CD4-positive, CD25-positive, alpha-beta regulatory T cell (primary cell): Measurements from ENCODE around the gene MCC. TPM values are rescaled to one million over a fixed set of nuclear protein-coding genes. Genes with fewer than 3 reads are reported as not detected.

Experiments
- ATAC-seq, 2 donors: fragments of 150-1000 bp; cut with Tn5 transposase; one replicate each; pipeline ENCODE4 v1.10.0; 2021; ENCODE audit warnings: low read depth in 2 of 2, moderate number of reproducible peaks in 2 of 2, moderate library complexity in 1 of 2
- DNase-seq, 3 donors: peaks; one replicate each; pipeline versions ENCODE4 v3.0.0 to v3.0.0-alpha.2; 2012 to 2022; ENCODE audit warnings: mixed read lengths in 1 of 3
- H3K27ac ChIP-seq: one replicate; pipeline ENCODE4 v1.7.0; 2013; ENCODE audit warnings: mild to moderate bottlenecking, low read length; ENCODE audit not compliant: insufficient read depth, poor library complexity, severe bottlenecking
- H3K27me3 ChIP-seq: one replicate; pipeline ENCODE4 v1.7.0; 2013; ENCODE audit warnings: low read length; ENCODE audit not compliant: control insufficient read depth, insufficient read depth
- H3K36me3 ChIP-seq: one replicate; pipeline ENCODE4 v1.7.0; 2013; ENCODE audit warnings: mild to moderate bottlenecking, low read length, moderate library complexity; ENCODE audit not compliant: control insufficient read depth, insufficient read depth
- H3K4me1 ChIP-seq: 2 replicates; pipeline ENCODE4 v1.7.0; 2013; ENCODE audit warnings: mild to moderate bottlenecking, low read length; ENCODE audit not compliant: insufficient read depth, control insufficient read depth, poor library complexity, severe bottlenecking
- H3K4me3 ChIP-seq: one replicate; pipeline ENCODE4 v1.7.0; 2013; ENCODE audit warnings: low read depth, mild to moderate bottlenecking, low read length, moderate library complexity
- H3K9me3 ChIP-seq, 2 experiments: 1 replicate in 1 of 2; 2 replicates in 1 of 2; pipeline ENCODE4 v1.7.0; 2013; ENCODE audit warnings: low read length in 2 of 2, mild to moderate bottlenecking in 1 of 2, moderate library complexity in 1 of 2; ENCODE audit not compliant: control insufficient read depth in 2 of 2
- H3K27ac Mint-ChIP-seq, 3 donors: one replicate each; pipeline ENCODE4 v1.8.0; 2020 to 2022; ENCODE audit warnings: mild to moderate bottlenecking in 3 of 3, mixed read lengths in 3 of 3, moderate library complexity in 2 of 3
- H3K27me3 Mint-ChIP-seq: one replicate; pipeline ENCODE4 v1.8.0; 2022; ENCODE audit warnings: mild to moderate bottlenecking, mixed read lengths
- H3K36me3 Mint-ChIP-seq: one replicate; pipeline ENCODE4 v1.8.0; 2020; ENCODE audit warnings: mixed read lengths
- H3K4me1 Mint-ChIP-seq, 4 donors: one replicate each; pipeline ENCODE4 v1.8.0; 2020 to 2022; ENCODE audit warnings: mixed read lengths in 4 of 4, mild to moderate bottlenecking in 1 of 4
- H3K4me3 Mint-ChIP-seq, 4 donors: one replicate each; pipeline ENCODE4 v1.8.0; 2020 to 2022; ENCODE audit warnings: mild to moderate bottlenecking in 4 of 4, mixed read lengths in 4 of 4, moderate library complexity in 3 of 4
- H3K9me3 Mint-ChIP-seq, 7 donors: one replicate each; pipeline ENCODE4 v1.8.0; 2020 to 2022; ENCODE audit warnings: mixed read lengths in 7 of 7, mild to moderate bottlenecking in 3 of 7, moderate library complexity in 2 of 7
- polyA plus RNA-seq, 4 donors: library from polyadenylated mRNA; unstranded; fragments of 300-500 nt; fragmentation: Illumina TruSeq; gene quantifications; one replicate each; pipeline ENCODE4 v1.2.3, GENCODE V29; 2021
- total RNA-seq: library from RNA; stranded (reverse); gene quantifications from one replicate; pipeline ENCODE4 v1.2.3, GENCODE V29; 2022

The MCC gene
- total and polyA plus RNA-seq, 5 donors from 2014 or later, result 0.47 to 11.1 (median 3.4) TPM

DNA sequence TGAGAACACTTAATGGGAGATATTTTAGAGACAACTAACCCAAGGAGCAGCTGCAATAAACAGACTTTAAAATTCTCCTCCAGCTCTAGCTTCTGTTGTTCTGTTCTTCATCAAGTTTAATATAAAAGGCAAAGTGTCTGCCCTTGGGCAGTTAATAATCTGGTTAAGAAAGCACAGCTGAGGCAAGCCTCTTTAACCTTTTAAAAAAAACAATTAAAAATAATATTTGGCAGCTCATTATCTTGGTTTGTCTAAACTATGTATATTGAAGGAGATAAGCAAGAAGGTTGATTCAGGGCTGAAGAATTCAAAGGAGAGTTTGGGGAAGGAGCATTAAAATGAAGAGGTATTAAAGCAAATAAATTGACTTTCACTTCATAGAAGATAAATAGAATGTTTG lies 128.8 kb downstream of the MCC start:
- no peaks in the 10 kb centered on the region for H3K4me1 ChIP-seq
- H3K4me1 Mint-ChIP-seq, result no peaks in the 10 kb centered on the region

DNA sequence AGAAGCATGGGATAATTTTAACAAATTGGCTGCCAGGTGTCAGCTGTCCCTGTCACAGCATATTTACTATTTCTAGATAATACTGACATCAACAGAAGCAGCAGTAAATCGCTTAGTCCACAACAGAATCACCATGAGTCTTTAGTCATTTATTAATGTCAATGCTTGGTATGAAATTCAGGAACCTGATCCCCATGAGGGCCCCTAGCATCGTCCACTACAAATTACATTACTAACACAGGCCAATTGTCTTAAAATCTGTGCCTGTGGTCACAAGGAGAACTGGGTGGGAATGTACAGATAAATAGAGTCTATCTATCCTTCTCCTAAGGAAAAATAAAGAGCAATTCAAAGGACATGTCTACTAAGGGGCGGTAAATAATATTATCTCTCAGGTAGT lies 129.6 kb downstream of the MCC start:
- no peak for ATAC-seq
- no peaks in the 10 kb centered on the region for H3K4me1 Mint-ChIP-seq
- no peaks in the 10 kb centered on the region for H3K36me3 ChIP-seq
- H3K4me1 ChIP-seq, result no peaks in the 10 kb centered on the region
- H3K4me3 ChIP-seq, result no peak overlapping the region
- H3K27ac ChIP-seq, result no peak overlapping the region
- H3K9me3 Mint-ChIP-seq, result peaks cover 0 to 3% (median 0%) of the 10 kb centered on the region in 7 donors
- peaks cover 0 to 2% of the 10 kb centered on the region in 2 experiments for H3K9me3 ChIP-seq
- H3K36me3 Mint-ChIP-seq, result peaks cover 3% of the 10 kb centered on the region
- H3K4me3 Mint-ChIP-seq, result no peak overlapping the region
- peaks cover 2% of the 10 kb centered on the region for H3K27me3 ChIP-seq
- H3K27me3 Mint-ChIP-seq, result peaks cover 4% of the 10 kb centered on the region
- DNase-seq, result no peak
- no peak overlapping the region for H3K27ac Mint-ChIP-seq

More for the DNA sequence above, 128.8 kb downstream of the MCC start:
- Mint-ChIP-seq H3K4me3 (no peak overlapping the region), H3K27me3 (peaks cover 4% of the 10 kb centered on the region), H3K9me3 (peaks cover 0 to 8% (median 0%) of the 10 kb centered on the region in 7 donors), H3K36me3 (peaks cover 4% of the 10 kb centered on the region), H3K27ac (no peak overlapping the region)
- Histone ChIP-seq H3K27ac (no peak overlapping the region), H3K4me3 (no peak overlapping the region), H3K9me3 (peaks cover 2% of the 10 kb centered on the region in 2 experiments), H3K36me3 (no peaks in the 10 kb centered on the region), H3K27me3 (peaks cover 2% of the 10 kb centered on the region)
- no peak for ATAC-seq
- no peak for DNase-seq

DNA sequence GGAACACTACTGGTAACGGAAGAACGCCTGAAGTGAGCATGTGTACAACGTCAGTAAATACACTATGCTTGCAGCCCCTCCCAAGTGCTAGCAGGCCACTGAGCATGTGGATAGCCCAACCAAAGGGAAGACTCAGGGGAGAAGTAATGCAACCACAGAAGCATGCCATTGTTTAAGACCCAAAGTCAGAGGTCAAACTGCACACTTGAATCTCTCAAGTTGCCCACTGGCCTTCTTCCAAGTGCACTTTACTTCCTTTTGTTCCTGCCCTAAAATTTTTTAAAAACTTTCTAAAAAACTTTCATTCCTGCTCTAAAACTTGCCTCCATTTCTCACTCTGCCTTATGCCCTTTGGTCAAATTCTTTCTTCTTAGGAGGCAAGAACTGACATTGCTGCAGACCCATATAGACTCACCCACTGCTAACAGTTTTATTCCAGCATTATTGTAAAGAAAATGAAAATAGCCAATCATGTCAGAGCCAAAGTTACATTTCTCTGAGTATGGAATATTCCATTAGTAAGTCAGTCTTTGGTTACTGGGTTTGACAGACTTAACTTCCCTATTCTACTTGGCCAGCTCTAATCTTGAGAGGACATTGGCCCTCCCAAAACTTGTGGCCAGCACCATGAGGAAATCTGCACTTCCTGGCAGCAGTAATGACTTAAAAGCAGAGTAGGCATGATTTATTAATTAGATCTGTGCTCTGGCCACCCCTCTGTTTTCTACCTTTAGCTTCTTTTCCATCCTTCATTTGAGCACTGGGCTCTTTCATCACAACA lies 130.4 kb downstream of the MCC start:
- DNase-seq, result no peak
- Mint-ChIP-seq H3K27ac (no peak overlapping the region), H3K4me3 (no peak overlapping the region), H3K27me3 (peaks cover 4% of the 10 kb centered on the region), H3K9me3 (no peaks in the 10 kb centered on the region), H3K36me3 (no peaks in the 10 kb centered on the region), H3K4me1 (no peaks in the 10 kb centered on the region)
- Histone ChIP-seq H3K4me1 (no peaks in the 10 kb centered on the region), H3K4me3 (no peak overlapping the region), H3K27ac (no peak overlapping the region), H3K9me3 (no peaks in the 10 kb centered on the region), H3K36me3 (no peaks in the 10 kb centered on the region), H3K27me3 (peaks cover 2% of the 10 kb centered on the region)
- no peak for ATAC-seq

DNA sequence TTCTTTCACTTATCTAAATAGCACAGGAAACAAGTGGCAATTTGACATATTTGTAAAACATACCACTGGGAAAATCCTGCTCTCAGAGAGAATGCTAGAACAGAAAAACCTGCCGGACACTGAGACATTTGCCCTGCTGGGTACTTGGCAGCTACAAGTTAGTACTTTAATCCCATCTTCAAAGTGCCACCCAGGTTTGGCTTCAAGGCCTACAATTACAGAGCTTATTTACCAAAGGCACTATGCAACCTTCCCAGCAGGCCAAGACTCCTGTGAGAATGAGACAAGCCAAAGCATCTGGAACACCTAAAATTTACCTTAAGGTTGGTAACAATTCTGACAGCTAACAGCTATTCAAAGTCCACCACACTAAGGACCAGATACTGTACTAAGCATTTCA lies 131.8 kb downstream of the MCC start:
- Mint-ChIP-seq H3K27me3 (peaks cover 4% of the 10 kb centered on the region), H3K4me1 (no peaks in the 10 kb centered on the region), H3K27ac (no peak overlapping the region), H3K4me3 (no peak overlapping the region), H3K9me3 (no peaks in the 10 kb centered on the region), H3K36me3 (no peaks in the 10 kb centered on the region)
- H3K36me3 ChIP-seq, result no peaks in the 10 kb centered on the region
- H3K4me1 ChIP-seq, result no peaks in the 10 kb centered on the region
- no peak for ATAC-seq
- H3K9me3 ChIP-seq, result no peaks in the 10 kb centered on the region
- no peak for DNase-seq
- no peak overlapping the region for H3K27ac ChIP-seq
- H3K4me3 ChIP-seq, result no peak overlapping the region
- H3K27me3 ChIP-seq, result peaks cover 2% of the 10 kb centered on the region

DNA sequence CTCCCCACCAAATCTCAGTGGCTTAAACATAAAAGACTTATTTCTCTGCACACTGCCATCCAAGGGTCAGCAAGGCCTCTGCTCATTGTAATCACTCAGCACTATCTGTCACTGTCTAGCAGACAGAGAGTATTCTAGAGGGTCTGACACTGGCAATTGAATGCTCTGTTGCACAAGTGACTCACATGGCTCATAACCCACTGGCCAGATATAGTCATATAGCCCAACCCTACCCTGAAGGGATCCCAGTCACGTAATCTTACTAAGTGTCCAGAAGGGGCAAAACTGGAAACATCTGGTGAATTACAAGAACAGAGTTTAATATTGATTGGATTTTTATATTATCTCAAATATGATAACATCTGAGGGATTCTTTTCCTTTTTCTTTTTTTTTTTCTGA lies 134.2 kb downstream of the MCC start:
- no peak for ATAC-seq
- Mint-ChIP-seq H3K27ac (no peak overlapping the region), H3K27me3 (peaks cover 4% of the 10 kb centered on the region), H3K4me1 (no peaks in the 10 kb centered on the region), H3K9me3 (peaks cover 0 to 1% (median 0%) of the 10 kb centered on the region in 7 donors), H3K36me3 (no peaks in the 10 kb centered on the region), H3K4me3 (no peak overlapping the region)
- Histone ChIP-seq H3K27ac (no peak overlapping the region), H3K4me3 (no peak overlapping the region), H3K9me3 (no peaks in the 10 kb centered on the region), H3K27me3 (peaks cover 3% of the 10 kb centered on the region), H3K36me3 (no peaks in the 10 kb centered on the region), H3K4me1 (no peaks in the 10 kb centered on the region)
- DNase-seq, result no peak

DNA sequence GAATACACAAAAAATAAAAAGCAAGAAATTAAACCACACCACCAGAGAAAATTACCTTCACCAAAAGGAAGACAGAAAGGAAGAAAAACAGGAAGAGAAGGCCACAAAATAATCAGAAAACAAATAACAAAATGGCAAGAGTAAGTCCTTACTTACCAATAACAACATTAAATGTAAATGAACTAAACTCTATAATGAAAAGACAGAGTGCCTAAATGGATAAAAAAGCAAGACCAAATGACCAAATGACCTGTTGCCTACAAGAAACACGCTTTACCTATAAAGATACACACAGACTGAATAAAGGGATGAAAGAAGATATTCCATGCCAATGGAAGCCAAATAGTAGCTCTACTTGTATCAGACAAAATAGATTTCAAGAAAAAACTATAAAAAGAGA lies 140.7 kb downstream of the MCC start:
- no peaks in the 10 kb centered on the region for H3K36me3 ChIP-seq
- no peaks in the 10 kb centered on the region for H3K36me3 Mint-ChIP-seq
- peaks cover 0 to 4% (median 1%) of the 10 kb centered on the region in 7 donors for H3K9me3 Mint-ChIP-seq
- no peak overlapping the region for H3K27ac ChIP-seq
- H3K9me3 ChIP-seq, result no peaks in the 10 kb centered on the region
- H3K4me1 Mint-ChIP-seq, result peaks cover 0 to 2% (median 0%) of the 10 kb centered on the region in 4 donors
- no peak for ATAC-seq
- H3K4me3 ChIP-seq, result no peak overlapping the region
- H3K27ac Mint-ChIP-seq, result no peak overlapping the region
- peaks cover 6% of the 10 kb centered on the region for H3K27me3 ChIP-seq
- H3K4me1 ChIP-seq, result no peaks in the 10 kb centered on the region
- DNase-seq, result no peak
- H3K27me3 Mint-ChIP-seq, result peaks cover 44% of the 10 kb centered on the region
- no peak overlapping the region for H3K4me3 Mint-ChIP-seq

DNA sequence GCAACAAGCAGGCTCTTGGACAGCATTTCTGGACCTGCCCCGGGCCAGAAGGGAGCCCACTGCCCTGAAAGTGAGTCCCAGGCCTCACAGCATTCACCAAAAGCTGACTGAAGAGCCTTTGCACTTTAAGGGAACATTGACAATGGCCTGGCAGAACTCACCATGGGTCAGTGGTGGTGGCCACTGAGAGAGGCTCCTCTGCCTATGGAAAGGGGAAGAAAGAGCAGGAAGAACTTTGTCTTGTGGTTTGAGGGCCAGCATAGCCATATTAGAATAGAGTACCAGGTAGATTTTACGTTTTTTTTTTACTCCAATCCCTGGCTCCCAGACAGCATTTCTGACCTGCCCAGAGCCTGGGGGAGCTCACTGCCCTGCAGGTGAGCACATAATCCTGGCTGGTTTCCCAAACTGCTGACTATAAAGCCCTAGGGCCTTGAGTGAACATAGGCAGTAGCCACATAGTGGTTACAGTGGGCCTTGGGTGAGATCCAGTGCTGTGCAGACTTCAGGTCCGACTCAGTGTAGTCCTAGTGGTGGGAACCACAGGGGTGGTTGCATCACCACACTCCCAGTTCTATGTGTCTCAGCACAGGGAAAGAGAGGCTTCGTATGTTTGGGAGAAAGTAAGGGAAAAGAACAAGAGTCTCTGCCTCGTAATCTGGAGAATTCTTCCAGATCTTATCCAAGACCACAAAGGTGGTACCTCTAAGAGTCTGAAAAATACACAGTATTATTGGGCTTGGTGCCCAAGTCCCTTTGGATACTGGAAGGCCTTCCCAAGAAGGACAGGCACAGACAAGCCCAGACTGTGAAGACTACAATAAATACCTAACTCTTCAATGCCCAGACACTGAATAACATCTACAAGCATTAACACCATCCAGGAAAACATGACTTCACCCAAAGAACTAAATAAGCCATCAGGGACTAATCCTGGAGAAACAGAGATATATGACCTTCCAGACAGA lies 143.0 kb downstream of the MCC start:
- Histone ChIP-seq H3K9me3 (no peaks in the 10 kb centered on the region), H3K27ac (no peak overlapping the region), H3K4me3 (no peak overlapping the region), H3K36me3 (no peaks in the 10 kb centered on the region), H3K27me3 (peaks cover 6% of the 10 kb centered on the region), H3K4me1 (no peaks in the 10 kb centered on the region)
- peaks cover 0 to 4% (median 1%) of the 10 kb centered on the region in 7 donors for H3K9me3 Mint-ChIP-seq
- H3K36me3 Mint-ChIP-seq, result no peaks in the 10 kb centered on the region
- ATAC-seq (no peak), DNase-seq (no peak)
- peaks cover 0 to 2% (median 0%) of the 10 kb centered on the region in 4 donors for H3K4me1 Mint-ChIP-seq
- H3K4me3 Mint-ChIP-seq, result no peak overlapping the region
- no peak overlapping the region for H3K27ac Mint-ChIP-seq
- peaks cover 47% of the 10 kb centered on the region for H3K27me3 Mint-ChIP-seq
